ENCODE data around the gene DLST.

DLST gene

DNA sequence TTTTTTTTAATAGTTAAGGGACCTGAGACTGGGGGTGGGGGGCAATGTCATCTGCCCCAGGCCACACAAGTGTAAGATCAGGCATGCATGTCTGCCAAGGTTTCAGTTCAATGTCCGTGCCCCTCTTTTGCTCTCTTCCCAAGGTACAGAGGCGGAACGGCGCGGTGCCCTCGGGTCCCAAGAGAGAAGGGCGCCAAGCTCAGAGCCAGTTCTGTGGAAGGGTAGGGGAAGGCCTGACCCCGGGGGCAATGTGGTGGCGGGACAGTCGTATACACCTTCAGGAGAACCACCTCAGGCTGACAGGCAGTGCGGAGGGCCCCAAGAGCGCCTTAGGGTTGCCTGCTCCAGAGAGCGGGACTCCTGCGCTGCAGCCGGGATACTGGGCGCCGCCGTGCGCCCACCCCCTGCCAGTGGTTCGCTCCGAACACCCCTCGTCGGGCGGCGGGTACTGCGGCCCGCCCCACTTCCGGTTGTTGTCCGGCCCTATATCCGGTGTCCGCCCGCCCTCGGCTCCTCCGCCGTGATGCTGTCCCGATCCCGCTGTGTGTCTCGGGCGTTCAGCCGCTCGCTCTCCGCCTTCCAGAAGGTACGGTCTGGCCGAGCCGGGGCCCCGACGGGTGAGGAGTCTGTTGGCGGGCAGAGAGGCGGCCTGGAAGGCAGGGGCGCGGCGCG lies at the start of gene DLST (continued):
- TF ChIP-seq SP2 (tag by site-specific recombination; IDR thresholded peaks at IDR 0.05) = peak; percentile 88
- TF ChIP-seq ZNF561 (tag by site-specific recombination; IDR thresholded peaks at IDR 0.05; ENCODE audit: borderline replicate concordance) = peak; percentile 95; the same call in 1 of the 2 replicates
- TF ChIP-seq, protein P1, sequence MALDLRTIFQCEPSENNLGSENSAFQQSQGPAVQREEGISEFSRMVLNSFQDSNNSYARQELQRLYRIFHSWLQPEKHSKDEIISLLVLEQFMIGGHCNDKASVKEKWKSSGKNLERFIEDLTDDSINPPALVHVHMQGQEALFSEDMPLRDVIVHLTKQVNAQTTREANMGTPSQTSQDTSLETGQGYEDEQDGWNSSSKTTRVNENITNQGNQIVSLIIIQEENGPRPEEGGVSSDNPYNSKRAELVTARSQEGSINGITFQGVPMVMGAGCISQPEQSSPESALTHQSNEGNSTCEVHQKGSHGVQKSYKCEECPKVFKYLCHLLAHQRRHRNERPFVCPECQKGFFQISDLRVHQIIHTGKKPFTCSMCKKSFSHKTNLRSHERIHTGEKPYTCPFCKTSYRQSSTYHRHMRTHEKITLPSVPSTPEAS (tag by site-specific recombination; IDR thresholded peaks at IDR 0.05) = no peak
- peak; percentile 83 for TF ChIP-seq ZNF37A (tag by site-specific recombination; IDR thresholded peaks at IDR 0.05)
- TF ChIP-seq, protein P2, sequence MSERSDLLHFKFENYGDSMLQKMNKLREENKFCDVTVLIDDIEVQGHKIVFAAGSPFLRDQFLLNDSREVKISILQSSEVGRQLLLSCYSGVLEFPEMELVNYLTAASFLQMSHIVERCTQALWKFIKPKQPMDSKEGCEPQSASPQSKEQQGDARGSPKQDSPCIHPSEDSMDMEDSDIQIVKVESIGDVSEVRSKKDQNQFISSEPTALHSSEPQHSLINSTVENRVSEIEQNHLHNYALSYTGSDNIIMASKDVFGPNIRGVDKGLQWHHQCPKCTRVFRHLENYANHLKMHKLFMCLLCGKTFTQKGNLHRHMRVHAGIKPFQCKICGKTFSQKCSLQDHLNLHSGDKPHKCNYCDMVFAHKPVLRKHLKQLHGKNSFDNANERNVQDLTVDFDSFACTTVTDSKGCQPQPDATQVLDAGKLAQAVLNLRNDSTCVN (tag by site-specific recombination; optimal IDR thresholded peaks at IDR 0.05) = peak; percentile 70
- peak; percentile 79 for TF ChIP-seq ZFP69B (tag by site-specific recombination; IDR thresholded peaks at IDR 0.05)
- 0 out of 2 replicates have a peak, but pooled peaks have one; percentile 12 for TF ChIP-seq ZNF223 (tag by site-specific recombination; IDR thresholded peaks at IDR 0.05)
- 0 out of 2 replicates have a peak, but pooled peaks have one; percentile 38 for TF ChIP-seq ZNF843 (tag by site-specific recombination; IDR thresholded peaks at IDR 0.05)
- TF ChIP-seq ZNF311 (tag by site-specific recombination; IDR thresholded peaks at IDR 0.05; ENCODE audit: borderline replicate concordance) = no peak
- TF ChIP-seq ZNF341 (tag by site-specific recombination; IDR thresholded peaks at IDR 0.05; ENCODE audit: low read depth) = peak; percentile 56
- no peak for TF ChIP-seq SCRT1 (tag by site-specific recombination; IDR thresholded peaks at IDR 0.05; ENCODE audit: borderline replicate concordance)
- TF ChIP-seq ZNF792 (tag by site-specific recombination; IDR thresholded peaks at IDR 0.05) = peak; percentile 70; the same call in 1 of the 2 replicates
- TF ChIP-seq ZEB2 (tag by site-specific recombination; IDR thresholded peaks at IDR 0.05) = peak; percentile 62
- no peak for TF ChIP-seq ZNF184 (tag by site-specific recombination; IDR thresholded peaks at IDR 0.05)
- no peak for TF ChIP-seq ZNF426 (tag by site-specific recombination; IDR thresholded peaks at IDR 0.05)
- TF ChIP-seq ZNF335 (tag by site-specific recombination; conservative IDR thresholded peaks at IDR 0.05) = peak; percentile 98
- TF ChIP-seq SCRT2 (tag by site-specific recombination; IDR thresholded peaks at IDR 0.05) = peak; percentile 60; the same call in 1 of the 2 replicates
- TF ChIP-seq ZNF24 (tag by site-specific recombination; IDR thresholded peaks at IDR 0.05) = peak; percentile 53; the same call in 1 of the 2 replicates
- TF ChIP-seq ZXDB (tag by site-specific recombination; IDR thresholded peaks at IDR 0.05) = peak; percentile 78
- TF ChIP-seq, protein P3, sequence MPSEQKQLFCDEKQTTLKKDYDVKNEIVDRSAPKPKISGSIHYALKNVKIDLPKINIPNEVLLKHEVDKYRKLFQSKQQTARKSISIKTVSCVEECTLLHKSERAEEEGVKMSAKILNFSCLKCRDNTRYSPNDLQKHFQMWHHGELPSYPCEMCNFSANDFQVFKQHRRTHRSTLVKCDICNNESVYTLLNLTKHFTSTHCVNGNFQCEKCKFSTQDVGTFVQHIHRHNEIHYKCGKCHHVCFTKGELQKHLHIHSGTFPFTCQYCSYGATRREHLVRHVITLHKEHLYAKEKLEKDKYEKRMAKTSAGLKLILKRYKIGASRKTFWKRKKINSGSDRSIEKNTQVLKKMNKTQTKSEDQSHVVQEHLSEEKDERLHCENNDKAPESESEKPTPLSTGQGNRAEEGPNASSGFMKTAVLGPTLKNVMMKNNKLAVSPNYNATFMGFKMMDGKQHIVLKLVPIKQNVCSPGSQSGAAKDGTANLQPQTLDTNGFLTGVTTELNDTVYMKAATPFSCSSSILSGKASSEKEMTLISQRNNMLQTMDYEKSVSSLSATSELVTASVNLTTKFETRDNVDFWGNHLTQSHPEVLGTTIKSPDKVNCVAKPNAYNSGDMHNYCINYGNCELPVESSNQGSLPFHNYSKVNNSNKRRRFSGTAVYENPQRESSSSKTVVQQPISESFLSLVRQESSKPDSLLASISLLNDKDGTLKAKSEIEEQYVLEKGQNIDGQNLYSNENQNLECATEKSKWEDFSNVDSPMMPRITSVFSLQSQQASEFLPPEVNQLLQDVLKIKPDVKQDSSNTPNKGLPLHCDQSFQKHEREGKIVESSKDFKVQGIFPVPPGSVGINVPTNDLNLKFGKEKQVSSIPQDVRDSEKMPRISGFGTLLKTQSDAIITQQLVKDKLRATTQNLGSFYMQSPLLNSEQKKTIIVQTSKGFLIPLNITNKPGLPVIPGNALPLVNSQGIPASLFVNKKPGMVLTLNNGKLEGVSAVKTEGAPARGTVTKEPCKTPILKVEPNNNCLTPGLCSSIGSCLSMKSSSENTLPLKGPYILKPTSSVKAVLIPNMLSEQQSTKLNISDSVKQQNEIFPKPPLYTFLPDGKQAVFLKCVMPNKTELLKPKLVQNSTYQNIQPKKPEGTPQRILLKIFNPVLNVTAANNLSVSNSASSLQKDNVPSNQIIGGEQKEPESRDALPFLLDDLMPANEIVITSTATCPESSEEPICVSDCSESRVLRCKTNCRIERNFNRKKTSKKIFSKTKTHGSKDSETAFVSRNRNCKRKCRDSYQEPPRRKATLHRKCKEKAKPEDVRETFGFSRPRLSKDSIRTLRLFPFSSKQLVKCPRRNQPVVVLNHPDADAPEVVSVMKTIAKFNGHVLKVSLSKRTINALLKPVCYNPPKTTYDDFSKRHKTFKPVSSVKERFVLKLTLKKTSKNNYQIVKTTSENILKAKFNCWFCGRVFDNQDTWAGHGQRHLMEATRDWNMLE (tag by site-specific recombination; conservative IDR thresholded peaks at IDR 0.05; ENCODE audit: low read depth) = 0 out of 2 replicates have a peak, but pooled peaks have one; percentile 36
- TF ChIP-seq ZBTB8A (tag by site-specific recombination; IDR thresholded peaks at IDR 0.05) = peak; percentile 99
- TF ChIP-seq ZNF623 (tag by site-specific recombination; IDR thresholded peaks at IDR 0.05) = peak; percentile 34
- peak; percentile 96 for TF ChIP-seq ZSCAN30 (tag by site-specific recombination; IDR thresholded peaks at IDR 0.05)
- no peak for TF ChIP-seq ZNF664 (tag by site-specific recombination; IDR thresholded peaks at IDR 0.05)
- peak; percentile 80; the same call in 1 of the 2 replicates for TF ChIP-seq ZNF391 (tag by site-specific recombination; IDR thresholded peaks at IDR 0.05; ENCODE audit: borderline replicate concordance, low read depth)
- TF ChIP-seq, protein P4, sequence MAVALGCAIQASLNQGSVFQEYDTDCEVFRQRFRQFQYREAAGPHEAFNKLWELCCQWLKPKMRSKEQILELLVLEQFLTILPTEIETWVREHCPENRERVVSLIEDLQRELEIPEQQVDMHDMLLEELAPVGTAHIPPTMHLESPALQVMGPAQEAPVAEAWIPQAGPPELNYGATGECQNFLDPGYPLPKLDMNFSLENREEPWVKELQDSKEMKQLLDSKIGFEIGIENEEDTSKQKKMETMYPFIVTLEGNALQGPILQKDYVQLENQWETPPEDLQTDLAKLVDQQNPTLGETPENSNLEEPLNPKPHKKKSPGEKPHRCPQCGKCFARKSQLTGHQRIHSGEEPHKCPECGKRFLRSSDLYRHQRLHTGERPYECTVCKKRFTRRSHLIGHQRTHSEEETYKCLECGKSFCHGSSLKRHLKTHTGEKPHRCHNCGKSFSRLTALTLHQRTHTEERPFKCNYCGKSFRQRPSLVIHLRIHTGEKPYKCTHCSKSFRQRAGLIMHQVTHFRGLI (tag by site-specific recombination; IDR thresholded peaks at IDR 0.05) = peak; percentile 35; the same call in 1 of the 2 replicates
- TF ChIP-seq, protein P5, sequence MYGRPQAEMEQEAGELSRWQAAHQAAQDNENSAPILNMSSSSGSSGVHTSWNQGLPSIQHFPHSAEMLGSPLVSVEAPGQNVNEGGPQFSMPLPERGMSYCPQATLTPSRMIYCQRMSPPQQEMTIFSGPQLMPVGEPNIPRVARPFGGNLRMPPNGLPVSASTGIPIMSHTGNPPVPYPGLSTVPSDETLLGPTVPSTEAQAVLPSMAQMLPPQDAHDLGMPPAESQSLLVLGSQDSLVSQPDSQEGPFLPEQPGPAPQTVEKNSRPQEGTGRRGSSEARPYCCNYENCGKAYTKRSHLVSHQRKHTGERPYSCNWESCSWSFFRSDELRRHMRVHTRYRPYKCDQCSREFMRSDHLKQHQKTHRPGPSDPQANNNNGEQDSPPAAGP (tag by site-specific recombination; IDR thresholded peaks at IDR 0.05) = peak; percentile 72; the same call in 1 of the 2 replicates
- TF ChIP-seq ZBTB20 (tag by site-specific recombination; IDR thresholded peaks at IDR 0.05) = peak; percentile 90; the same call in 1 of the 2 replicates
